H9 (cell line): ENCODE measurements around the gene KLRC1. TPM values are rescaled to one million over a fixed set of nuclear protein-coding genes. Genes with fewer than 3 reads are reported as not detected.
"Not testable (repeated sequence)": the region's sequence is repeated elsewhere in the genome, so short reads cannot be mapped to it uniquely, and the experiment has no call there.

ENCODE experiments used
- DNase-seq: peaks from one replicate; pipeline ENCODE4 v3.0.0-alpha.2; 2017
- H2AFZ ChIP-seq: one replicate; pipeline ENCODE4 v1.6.1; 2013; ENCODE audit warnings: mild to moderate bottlenecking, low read length, control low read depth, moderate library complexity
- H2AK5ac ChIP-seq: 2 replicates; pipeline ENCODE4 v1.6.1; 2013; ENCODE audit warnings: low read length, control low read depth, mixed read lengths; ENCODE audit not compliant: insufficient read length
- H2BK120ac ChIP-seq: one replicate; pipeline ENCODE4 v1.6.1; 2013; ENCODE audit warnings: low read depth, mild to moderate bottlenecking, low read length, control low read depth, inconsistent platforms; ENCODE audit not compliant: poor library complexity, severe bottlenecking
- H2BK12ac ChIP-seq: 2 replicates; pipeline ENCODE4 v1.6.1; 2013; ENCODE audit warnings: low read length, control low read depth, mixed read lengths, low read depth; ENCODE audit not compliant: insufficient read length
- H2BK15ac ChIP-seq: 2 replicates; pipeline ENCODE4 v1.6.1; 2013; ENCODE audit warnings: low read depth, low read length, control low read depth
- H2BK20ac ChIP-seq: one replicate; pipeline ENCODE4 v1.6.1; 2013; ENCODE audit warnings: low read depth, mild to moderate bottlenecking, low read length, control low read depth, inconsistent platforms; ENCODE audit not compliant: poor library complexity, severe bottlenecking
- H2BK5ac ChIP-seq: 2 replicates; pipeline ENCODE4 v1.6.1; 2013; ENCODE audit warnings: low read length, control low read depth, mixed read lengths; ENCODE audit not compliant: insufficient read length
- H3K14ac ChIP-seq: 2 replicates; pipeline ENCODE4 v1.6.1; 2013; ENCODE audit warnings: low read length, control low read depth; ENCODE audit not compliant: insufficient read depth
- H3K18ac ChIP-seq: 2 replicates; pipeline ENCODE4 v1.6.1; 2013; ENCODE audit warnings: low read depth, mild to moderate bottlenecking, mixed read lengths, low read length, control low read depth; ENCODE audit not compliant: insufficient read length
- H3K23ac ChIP-seq: 2 replicates; pipeline ENCODE4 v1.6.1; 2013; ENCODE audit warnings: low read length, control low read depth, mixed read lengths, low read depth; ENCODE audit not compliant: insufficient read length
- H3K23me2 ChIP-seq: 2 replicates; pipeline ENCODE4 v1.6.1; 2013; ENCODE audit warnings: low read depth, mild to moderate bottlenecking, mixed read lengths, low read length, control low read depth; ENCODE audit not compliant: insufficient read length, poor library complexity, severe bottlenecking
- H3K27ac ChIP-seq: 2 replicates; pipeline ENCODE4 v1.5.1; 2013; ENCODE audit warnings: low read length, control low read depth, mixed read lengths, low read depth; ENCODE audit not compliant: insufficient read length
- H3K27me3 ChIP-seq: 2 replicates; pipeline ENCODE4 v1.6.1; 2013; ENCODE audit warnings: low read length, control low read depth, inconsistent platforms; ENCODE audit not compliant: insufficient read depth
- H3K4ac ChIP-seq: 2 replicates; pipeline ENCODE4 v1.6.1; 2013; ENCODE audit warnings: low read depth, mild to moderate bottlenecking, control low read depth, inconsistent platforms, low read length, moderate library complexity
- H3K4me1 ChIP-seq: 2 replicates; pipeline ENCODE4 v1.6.1; 2013; ENCODE audit warnings: low read length, control low read depth, inconsistent platforms; ENCODE audit not compliant: insufficient read depth
- H3K4me2 ChIP-seq: 2 replicates; pipeline ENCODE4 v1.6.1; 2013; ENCODE audit warnings: low read length, control low read depth, mixed read lengths; ENCODE audit not compliant: insufficient read length, insufficient read depth
- H3K56ac ChIP-seq: 2 replicates; pipeline ENCODE4 v1.6.1; 2013; ENCODE audit warnings: low read depth, mild to moderate bottlenecking, mixed read lengths, low read length, control low read depth; ENCODE audit not compliant: insufficient read length
- H3K79me1 ChIP-seq: 2 replicates; pipeline ENCODE4 v1.6.1; 2013; ENCODE audit warnings: low read depth, mild to moderate bottlenecking, moderate library complexity, low read length, control low read depth, inconsistent platforms; ENCODE audit not compliant: insufficient read depth, poor library complexity, severe bottlenecking
- H3K79me2 ChIP-seq: 2 replicates; pipeline ENCODE4 v1.6.1; 2013; ENCODE audit warnings: low read length, control low read depth, inconsistent platforms; ENCODE audit not compliant: insufficient read depth
- H3K9ac ChIP-seq: 2 replicates; pipeline ENCODE4 v1.6.1; 2013; ENCODE audit warnings: low read length, control low read depth, mixed read lengths; ENCODE audit not compliant: insufficient read length; ENCODE audit errors: extremely low read depth
- H3K9me3 ChIP-seq: one replicate; pipeline ENCODE4 v1.6.1; 2013; ENCODE audit warnings: low read depth, low read length, inconsistent platforms; ENCODE audit not compliant: control insufficient read depth
- H3T11ph ChIP-seq: one replicate; pipeline ENCODE4 v1.6.1; 2013; ENCODE audit warnings: mild to moderate bottlenecking, low read length, control low read depth, inconsistent platforms
- H4K20me1 ChIP-seq: one replicate; pipeline ENCODE4 v1.6.1; 2013; ENCODE audit not compliant: control insufficient read depth, insufficient read length, insufficient read depth
- H4K5ac ChIP-seq: 2 replicates; pipeline ENCODE4 v1.6.1; 2013; ENCODE audit warnings: low read depth, mild to moderate bottlenecking, mixed read lengths, low read length, control low read depth; ENCODE audit not compliant: insufficient read length
- H4K8ac ChIP-seq: replicated peaks from 2 replicates; pipeline ENCODE4 v1.6.1; 2013; ENCODE audit warnings: low read length, control low read depth, mixed read lengths, low read depth; ENCODE audit not compliant: insufficient read length
- H4K91ac ChIP-seq: 2 replicates; pipeline ENCODE4 v1.6.1; 2013; ENCODE audit warnings: low read depth, mild to moderate bottlenecking, moderate library complexity, mixed read lengths, low read length, control low read depth; ENCODE audit not compliant: insufficient read length
- H3K27ac Mint-ChIP-seq, 3 experiments: 2 replicates in 2 of 3; 3 replicates in 1 of 3; pipeline ENCODE4 v1.8.0; 2020 to 2021; ENCODE audit warnings: mixed read lengths in 3 of 3, mild to moderate bottlenecking in 1 of 3, moderate library complexity in 1 of 3
- H3K27me3 Mint-ChIP-seq: 2 replicates; pipeline ENCODE4 v1.8.0; 2021; ENCODE audit warnings: low read depth, mild to moderate bottlenecking, moderate library complexity, mixed read lengths
- H3K36me3 Mint-ChIP-seq, 3 experiments: 2 replicates in 2 of 3; 3 replicates in 1 of 3; pipeline ENCODE4 v1.8.0; 2020 to 2021; ENCODE audit warnings: low read depth in 3 of 3, mixed read lengths in 3 of 3; ENCODE audit not compliant: insufficient read depth in 1 of 3
- H3K4me1 Mint-ChIP-seq, 2 experiments: 2 replicates each; pipeline ENCODE4 v1.8.0; 2020; ENCODE audit warnings: mixed read lengths in 2 of 2
- H3K4me3 Mint-ChIP-seq, 2 experiments: 2 replicates in 1 of 2; 3 replicates in 1 of 2; pipeline ENCODE4 v1.8.0; 2020 to 2021; ENCODE audit warnings: mild to moderate bottlenecking in 2 of 2, mixed read lengths in 2 of 2, moderate library complexity in 1 of 2
- H3K9me3 Mint-ChIP-seq, 2 experiments: 2 replicates in 1 of 2; 3 replicates in 1 of 2; pipeline ENCODE4 v1.8.0; 2020; ENCODE audit warnings: mild to moderate bottlenecking in 2 of 2, mixed read lengths in 2 of 2, moderate library complexity in 1 of 2
- CTCF ChIP-seq: fragments of 200-600 bp; sonication (generic); conservative IDR thresholded peaks from 3 replicates; pipeline ENCODE4 v1.8.0; 2021; ENCODE audit warnings: antibody characterized with exemption, mild to moderate bottlenecking
- WGBS: extraction: QIAGEN DNeasy Blood & Tissue Kit; methylation state at CpG from one replicate; pipeline ENCODE4 v1.1.7; 2013; ENCODE audit warnings: missing lambda C conversion rate, low lambda C conversion rate, mixed read lengths; ENCODE audit not compliant: insufficient read length; ENCODE audit errors: extremely low coverage; 5-methylcytosine and 5-hydroxymethylcytosine counted together
- total RNA-seq: library from RNA; stranded (reverse); gene quantifications from 2 replicates; pipeline ENCODE4 v1.2.1, GENCODE V29; 2021

The KLRC1 gene
- total RNA-seq, 1 experiment from 2014 or later, result not detected

- H3K9me3 ChIP-seq, result no peaks in the 10 kb centered on the region
- no peaks in the 10 kb centered on the region for H3K4me1 ChIP-seq
- WGBS, result no CpG with 5 or more reads among the region's 4 CpGs
Measured at GRCh38 chr12:10491766-10492165, 38.6 kb upstream of the KLRC1 start.

DNA sequence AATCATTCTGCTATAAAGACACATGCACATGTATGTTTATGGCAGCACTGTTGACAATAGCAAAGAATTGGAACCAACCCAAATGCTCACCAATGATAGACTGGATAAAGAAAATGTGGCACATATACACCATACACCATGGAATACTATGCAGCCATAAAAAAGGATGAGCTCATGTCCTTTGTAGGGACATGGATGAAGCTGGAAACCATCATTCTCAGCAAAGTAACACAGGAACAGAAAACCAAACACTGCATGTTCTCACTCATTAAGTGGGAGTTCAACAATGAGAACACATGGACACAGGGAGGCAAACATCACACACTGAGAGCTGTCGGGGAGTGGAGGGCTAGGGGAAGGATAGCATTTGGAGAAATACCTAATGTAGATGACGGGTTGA is 34.2 kb upstream of the KLRC1 start:
- not testable (repeated sequence) for H3K9me3 Mint-ChIP-seq, H3K79me1 ChIP-seq

More at GRCh38 chr12:10491766-10492165, 38.6 kb upstream of the KLRC1 start:
- H3T11ph ChIP-seq, result no peak overlapping the region
- H3K27me3 Mint-ChIP-seq, result no peaks in the 10 kb centered on the region
- no peak overlapping the region for H3K9ac ChIP-seq
- H4K5ac ChIP-seq, result no peak overlapping the region
- no peak for TF ChIP-seq CTCF
- no peak overlapping the region for H4K91ac ChIP-seq
- no peak overlapping the region for H2BK5ac ChIP-seq
- H2BK12ac ChIP-seq, result no peak overlapping the region
- no peaks in the 10 kb centered on the region for H3K23me2 ChIP-seq
- H3K4me3 Mint-ChIP-seq, result no peak overlapping the region
- H3K27me3 ChIP-seq, result no peaks in the 10 kb centered on the region
- H3K27ac ChIP-seq, result no peak overlapping the region
- no peak overlapping the region for H2BK20ac ChIP-seq
- H3K36me3 Mint-ChIP-seq, result no peaks in the 10 kb centered on the region; a peak in 1 of 7 replicates
- no peaks in the 10 kb centered on the region for H3K79me2 ChIP-seq
- H2BK15ac ChIP-seq, result no peak overlapping the region
- H3K4ac ChIP-seq, result no peak overlapping the region
- H3K9me3 Mint-ChIP-seq, result peaks cover 7% of the 10 kb centered on the region in 2 experiments; a peak in 3 of 5 replicates
- no peak overlapping the region for H3K14ac ChIP-seq
- no peak overlapping the region for H3K27ac Mint-ChIP-seq
- H4K20me1 ChIP-seq, result no peaks in the 10 kb centered on the region
- H3K4me2 ChIP-seq, result no peak overlapping the region
- H4K8ac ChIP-seq, result no peak overlapping the region
- no peak overlapping the region for H2AFZ ChIP-seq
- no peak overlapping the region for H3K23ac ChIP-seq
- no peak overlapping the region for H3K18ac ChIP-seq
- no peak for DNase-seq
- H3K79me1 ChIP-seq, result no peaks in the 10 kb centered on the region
- H3K4me1 Mint-ChIP-seq, result no peaks in the 10 kb centered on the region
- no peak overlapping the region for H3K56ac ChIP-seq
- H2AK5ac ChIP-seq, result no peak overlapping the region
- H2BK120ac ChIP-seq, result no peak overlapping the region

More for the DNA sequence above, 34.2 kb upstream of the KLRC1 start:
- not testable (repeated sequence) for H3K27me3 ChIP-seq, H2AK5ac ChIP-seq, H2BK20ac ChIP-seq, H3K4me1 ChIP-seq, H3K4me3 Mint-ChIP-seq, H4K8ac ChIP-seq, H3K36me3 Mint-ChIP-seq, H3K14ac ChIP-seq, H3K27ac Mint-ChIP-seq, H2BK120ac ChIP-seq, H3T11ph ChIP-seq, H4K20me1 ChIP-seq, H4K91ac ChIP-seq, H3K23ac ChIP-seq, H3K9ac ChIP-seq, H3K27ac ChIP-seq, H2BK15ac ChIP-seq, H3K18ac ChIP-seq, H2BK5ac ChIP-seq, H2AFZ ChIP-seq, H3K56ac ChIP-seq, H3K23me2 ChIP-seq, H3K4ac ChIP-seq, H3K27me3 Mint-ChIP-seq, H3K9me3 ChIP-seq, H3K4me2 ChIP-seq, H3K4me1 Mint-ChIP-seq, H2BK12ac ChIP-seq, DNase-seq, H3K79me2 ChIP-seq, H4K5ac ChIP-seq
- WGBS, result no CpG with 5 or more reads among the region's 2 CpGs
